Peyer's patch (tissue), 4 donors: ENCODE data around the gene GAN. TPM values are rescaled to one million over a fixed set of nuclear protein-coding genes. Genes with fewer than 3 reads are reported as not detected.
"Not testable (repeated sequence)": the region's sequence is repeated elsewhere in the genome, so short reads cannot be mapped to it uniquely, and the experiment has no call there.

Source experiments
- DNase-seq, 3 donors: peaks; one replicate each; pipeline ENCODE4 v3.0.0-alpha.2; 2017 to 2019
- H3K27ac ChIP-seq, 4 donors: fragments of 200-600 bp; sonication (generic); one replicate each; pipeline ENCODE4 v1.5.1; 2016 to 2019
- H3K27me3 ChIP-seq, 2 donors: fragments of 200-600 bp; sonication (generic); one replicate each; pipeline ENCODE4 v1.5.1; 2019
- H3K36me3 ChIP-seq, 3 donors: fragments of 200-600 bp; sonication (generic); one replicate each; pipeline ENCODE4 v1.5.1; 2016 to 2019
- H3K4me1 ChIP-seq, 4 donors: fragments of 200-600 bp; sonication (generic); one replicate each; pipeline ENCODE4 v1.5.1; 2016 to 2019
- H3K4me3 ChIP-seq, 4 donors: fragments of 200-600 bp; sonication (generic); 1 replicate in 3 of 4; 2 replicates in 1 of 4; pipeline ENCODE4 v1.5.1; 2016 to 2019; ENCODE audit warnings: mild to moderate bottlenecking in 1 of 4
- H3K9me3 ChIP-seq, 4 donors: fragments of 200-600 bp; sonication (generic); one replicate each; pipeline ENCODE4 v1.5.1; 2016 to 2019; ENCODE audit warnings: mild to moderate bottlenecking in 1 of 4
- CTCF ChIP-seq, 6 experiments: fragments of 450-650 bp in 4 of 6; fragments of 200-600 bp in 2 of 6; sonication (generic) in 1 of 6; IDR thresholded peaks; one replicate each; pipeline ENCODE4 v1.5.1; 2017 to 2019; ENCODE audit warnings: antibody characterized with exemption in 6 of 6, mild to moderate bottlenecking in 3 of 6, moderate library complexity in 1 of 6
- POLR2A ChIP-seq, 2 donors: fragments of 450-650 bp; IDR thresholded peaks; one replicate each; pipeline ENCODE4 v1.5.1; 2017; ENCODE audit warnings: antibody characterized with exemption in 2 of 2, mild to moderate bottlenecking in 2 of 2, moderate library complexity in 2 of 2
- total RNA-seq, 4 donors: library from RNA; depleted of rRNA; stranded (reverse); fragments of >200 nt; gene quantifications; one replicate each; pipeline ENCODE4 v1.1.0, GENCODE V29; 2016

The GAN gene
- total RNA-seq, 4 donors from 2014 or later: 7.4 to 15.2 (median 11.9) TPM

GRCh38 chr16:81327011-81327410, 12.2 kb downstream of the GAN start:
- Histone ChIP-seq H3K36me3 (no peaks in the 10 kb centered on the region), H3K9me3 (no peaks in the 10 kb centered on the region), H3K4me3 (no peak overlapping the region), H3K27ac (no peak overlapping the region), H3K4me1 (peaks cover 0 to 6% (median 0%) of the 10 kb centered on the region in 4 donors), H3K27me3 (no peaks in the 10 kb centered on the region)
- TF ChIP-seq POLR2A (IDR thresholded peaks at IDR 0.05) (no peak), CTCF (IDR thresholded peaks at IDR 0.05) (no peak)
- DNase-seq: no peak

GRCh38 chr16:81327447-81328196, 12.9 kb downstream of the GAN start:
- Histone ChIP-seq H3K27ac (no peak overlapping the region), H3K4me3 (no peak overlapping the region), H3K9me3 (no peaks in the 10 kb centered on the region), H3K4me1 (peaks cover 0 to 6% (median 0%) of the 10 kb centered on the region in 4 donors), H3K36me3 (no peaks in the 10 kb centered on the region), H3K27me3 (no peaks in the 10 kb centered on the region)
- TF ChIP-seq POLR2A (IDR thresholded peaks at IDR 0.05) (no peak), CTCF (IDR thresholded peaks at IDR 0.05) (no peak)
- no peak for DNase-seq

GRCh38 chr16:81329947-81330346, 15.2 kb downstream of the GAN start:
- Histone ChIP-seq H3K27ac (no peak overlapping the region), H3K4me3 (no peak overlapping the region), H3K4me1 (peaks cover 0 to 6% (median 0%) of the 10 kb centered on the region in 4 donors), H3K27me3 (no peaks in the 10 kb centered on the region), H3K36me3 (no peaks in the 10 kb centered on the region), H3K9me3 (no peaks in the 10 kb centered on the region)
- no peak for DNase-seq
- no peak for TF ChIP-seq POLR2A (IDR thresholded peaks at IDR 0.05)

- peaks cover 0 to 6% (median 0%) of the 10 kb centered on the region in 4 donors for H3K4me1 ChIP-seq
Observed at GRCh38 chr16:81333356-81333755, 18.6 kb downstream of the GAN start.

GRCh38 chr16:81335669-81336068, 20.9 kb downstream of the GAN start:
- no peaks in the 10 kb centered on the region for H3K9me3 ChIP-seq
- no peaks in the 10 kb centered on the region for H3K27me3 ChIP-seq
- no peak for DNase-seq
- no peaks in the 10 kb centered on the region for H3K36me3 ChIP-seq
- TF ChIP-seq CTCF (IDR thresholded peaks at IDR 0.05): no peak
- no peak for TF ChIP-seq POLR2A (IDR thresholded peaks at IDR 0.05)
- no peak overlapping the region for H3K27ac ChIP-seq
- H3K4me3 ChIP-seq: no peak overlapping the region
- H3K4me1 ChIP-seq: no peaks in the 10 kb centered on the region

More at GRCh38 chr16:81333356-81333755, 18.6 kb downstream of the GAN start:
- no peak overlapping the region for H3K4me3 ChIP-seq
- H3K27me3 ChIP-seq: no peaks in the 10 kb centered on the region
- TF ChIP-seq POLR2A (IDR thresholded peaks at IDR 0.05) (no peak), CTCF (IDR thresholded peaks at IDR 0.05) (no peak)
- no peaks in the 10 kb centered on the region for H3K9me3 ChIP-seq
- no peak overlapping the region for H3K27ac ChIP-seq
- H3K36me3 ChIP-seq: no peaks in the 10 kb centered on the region
- no peak for DNase-seq

GRCh38 chr16:81337097-81337496, 22.3 kb downstream of the GAN start:
- no peak for DNase-seq
- no peak overlapping the region for H3K27ac ChIP-seq
- H3K27me3 ChIP-seq: no peaks in the 10 kb centered on the region
- H3K36me3 ChIP-seq: no peaks in the 10 kb centered on the region
- TF ChIP-seq POLR2A (IDR thresholded peaks at IDR 0.05) (no peak), CTCF (IDR thresholded peaks at IDR 0.05) (no peak)
- no peak overlapping the region for H3K4me3 ChIP-seq
- no peaks in the 10 kb centered on the region for H3K4me1 ChIP-seq
- H3K9me3 ChIP-seq: no peaks in the 10 kb centered on the region

GRCh38 chr16:81345172-81345571, 30.4 kb downstream of the GAN start:
- H3K4me1 ChIP-seq, H3K4me3 ChIP-seq, H3K27me3 ChIP-seq, H3K36me3 ChIP-seq, H3K27ac ChIP-seq, DNase-seq, H3K9me3 ChIP-seq: not testable (repeated sequence)
